AG09309 (cell line): Measurements from ENCODE around the gene RHBDD1.

Source experiments
- DNase-seq: peaks from one replicate; pipeline ENCODE4 v3.0.0-alpha.2; 2010; ENCODE audit warnings: low read depth
- H3K4me3 ChIP-seq: 2 replicates; pipeline ENCODE4 v1.5.1; 2011; ENCODE audit warnings: mild to moderate bottlenecking, low read depth, low read length, moderate library complexity; ENCODE audit not compliant: control insufficient read depth
- TF ChIP-seq, protein P1 (sequence below): IDR thresholded peaks from 2 replicates; pipeline ENCODE4 v1.5.1; 2011; ENCODE audit warnings: mild to moderate bottlenecking, low read depth, low read length, inconsistent platforms; ENCODE audit not compliant: insufficient read depth, control insufficient read depth; ENCODE audit errors: missing control alignments

Gene RHBDD1

DNA sequence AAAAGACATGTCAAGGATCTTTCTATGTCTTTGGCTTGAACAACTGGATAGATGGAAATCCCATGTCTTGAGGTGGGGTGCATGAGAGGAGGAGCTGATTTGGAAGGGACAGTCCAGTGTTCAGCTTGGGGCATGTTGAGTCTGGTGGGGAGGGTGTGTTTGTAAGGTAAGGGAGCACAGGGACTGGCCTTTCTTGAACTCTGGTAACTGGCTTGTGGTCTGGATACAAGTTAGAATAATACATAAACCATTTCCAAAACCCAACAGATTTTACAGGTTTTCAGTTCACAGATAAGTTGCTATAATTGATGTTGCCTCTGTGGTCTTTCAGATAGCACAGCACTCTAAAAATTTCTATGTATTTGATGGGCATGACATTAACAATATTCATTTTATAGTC is 24.2 kb downstream of the RHBDD1 start:
- H3K4me3 ChIP-seq, result no peak overlapping the region
- no peak for DNase-seq
- TF ChIP-seq, protein P1, sequence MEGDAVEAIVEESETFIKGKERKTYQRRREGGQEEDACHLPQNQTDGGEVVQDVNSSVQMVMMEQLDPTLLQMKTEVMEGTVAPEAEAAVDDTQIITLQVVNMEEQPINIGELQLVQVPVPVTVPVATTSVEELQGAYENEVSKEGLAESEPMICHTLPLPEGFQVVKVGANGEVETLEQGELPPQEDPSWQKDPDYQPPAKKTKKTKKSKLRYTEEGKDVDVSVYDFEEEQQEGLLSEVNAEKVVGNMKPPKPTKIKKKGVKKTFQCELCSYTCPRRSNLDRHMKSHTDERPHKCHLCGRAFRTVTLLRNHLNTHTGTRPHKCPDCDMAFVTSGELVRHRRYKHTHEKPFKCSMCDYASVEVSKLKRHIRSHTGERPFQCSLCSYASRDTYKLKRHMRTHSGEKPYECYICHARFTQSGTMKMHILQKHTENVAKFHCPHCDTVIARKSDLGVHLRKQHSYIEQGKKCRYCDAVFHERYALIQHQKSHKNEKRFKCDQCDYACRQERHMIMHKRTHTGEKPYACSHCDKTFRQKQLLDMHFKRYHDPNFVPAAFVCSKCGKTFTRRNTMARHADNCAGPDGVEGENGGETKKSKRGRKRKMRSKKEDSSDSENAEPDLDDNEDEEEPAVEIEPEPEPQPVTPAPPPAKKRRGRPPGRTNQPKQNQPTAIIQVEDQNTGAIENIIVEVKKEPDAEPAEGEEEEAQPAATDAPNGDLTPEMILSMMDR, result no peak

DNA sequence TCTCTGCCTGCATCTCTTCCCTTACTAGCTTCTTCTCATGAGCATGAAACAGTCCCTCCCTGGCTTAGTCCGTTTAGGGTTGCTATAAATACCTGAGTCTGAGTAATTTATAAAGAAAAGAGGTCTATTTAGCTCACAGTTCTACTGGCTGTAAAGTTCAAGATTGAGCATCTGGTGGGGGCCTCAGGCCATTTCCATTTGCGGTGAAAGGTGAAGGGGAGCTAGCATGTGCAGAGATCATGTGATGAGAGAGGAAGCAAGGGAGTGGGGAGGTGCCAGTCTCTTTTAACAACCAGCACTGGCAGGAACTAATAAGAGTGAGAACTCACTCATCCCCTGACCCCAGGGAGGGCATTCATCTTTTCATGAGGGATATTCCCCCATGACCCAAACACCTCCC is 26.8 kb downstream of the RHBDD1 start:
- TF ChIP-seq, protein P1, result no peak
- no peak overlapping the region for H3K4me3 ChIP-seq
- DNase-seq, result no peak

DNA sequence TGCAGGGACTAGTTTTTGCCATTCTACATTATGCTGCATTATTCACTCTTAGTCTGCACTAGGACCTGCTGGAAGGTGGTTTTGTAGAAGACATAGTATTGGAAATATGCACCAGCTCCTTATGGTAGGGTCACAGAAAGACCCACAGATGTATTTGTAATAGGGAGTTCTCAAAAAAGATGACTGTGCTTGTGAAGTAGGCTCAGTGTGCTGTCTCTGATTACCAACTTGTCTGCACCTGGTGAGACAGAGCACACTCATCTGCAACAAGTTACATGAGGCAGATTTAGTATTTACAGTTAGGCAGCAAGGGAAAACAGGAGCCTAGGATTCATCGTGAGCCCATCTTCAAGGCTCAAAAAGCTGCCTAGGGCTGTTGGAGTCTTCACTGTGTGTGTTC is 29.4 kb downstream of the RHBDD1 start:
- no peak for DNase-seq
- no peak overlapping the region for H3K4me3 ChIP-seq
- TF ChIP-seq, protein P1, result no peak

DNA sequence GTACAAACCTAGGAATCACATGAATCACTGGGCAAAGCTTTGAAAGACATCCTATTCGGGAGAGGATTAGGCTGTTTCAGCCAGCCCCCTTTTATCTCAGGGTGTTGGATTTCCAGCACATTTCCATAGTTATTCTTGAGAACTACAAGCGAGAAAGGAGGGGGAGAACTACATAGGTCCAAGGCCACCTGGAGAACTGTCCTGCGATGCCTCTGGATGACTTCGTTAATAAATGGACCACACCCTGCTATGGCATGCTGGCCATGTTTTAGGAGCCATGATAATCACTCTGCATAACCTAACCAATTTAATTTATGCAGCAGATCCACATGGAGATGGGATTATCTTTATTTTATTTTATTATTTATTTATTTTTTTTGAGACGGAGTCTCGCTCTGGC is 29.9 kb downstream of the RHBDD1 start:
- DNase-seq, result no peak
- TF ChIP-seq, protein P1, result no peak
- no peak overlapping the region for H3K4me3 ChIP-seq

DNA sequence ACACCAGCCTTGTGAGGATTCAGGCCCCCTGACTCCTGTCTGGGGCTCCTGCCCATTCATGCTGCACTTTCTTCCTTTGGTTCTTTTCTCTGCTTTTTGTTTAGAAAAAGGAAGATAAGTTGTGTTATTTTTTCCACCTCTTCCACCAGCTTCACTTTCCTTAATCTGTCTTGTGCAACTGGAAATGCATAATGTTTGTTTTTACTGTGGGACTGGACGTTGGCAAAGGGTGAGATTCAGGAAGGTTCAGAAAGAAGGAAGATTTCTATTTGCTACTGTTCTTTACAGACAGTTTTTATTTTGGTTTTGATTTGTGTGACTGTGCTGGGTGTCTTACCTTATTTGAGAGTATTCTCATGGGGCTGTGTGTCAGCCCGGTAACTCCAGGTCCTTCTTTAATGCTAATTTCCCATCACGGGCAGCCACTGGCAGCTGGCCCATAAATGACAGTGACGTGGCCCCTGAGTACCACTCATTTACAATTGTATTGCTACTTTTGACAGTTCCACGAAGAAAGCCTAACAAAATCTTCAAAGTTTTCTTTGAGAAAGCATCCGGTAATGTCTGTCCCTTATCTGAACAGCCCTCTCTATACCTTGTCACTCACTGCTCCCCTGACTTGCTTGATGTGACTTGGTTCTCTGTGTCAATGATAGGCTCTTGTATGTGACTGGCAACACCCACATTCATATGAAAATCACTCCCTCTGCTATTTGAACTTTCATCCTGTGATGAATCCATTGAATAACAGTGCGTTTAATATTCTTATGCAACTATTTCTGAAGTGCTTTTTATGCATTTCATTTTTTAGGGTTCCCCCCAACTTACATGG is 32.7 kb downstream of the RHBDD1 start:
- TF ChIP-seq, protein P1, result no peak
- no peak overlapping the region for H3K4me3 ChIP-seq
- no peak for DNase-seq

DNA sequence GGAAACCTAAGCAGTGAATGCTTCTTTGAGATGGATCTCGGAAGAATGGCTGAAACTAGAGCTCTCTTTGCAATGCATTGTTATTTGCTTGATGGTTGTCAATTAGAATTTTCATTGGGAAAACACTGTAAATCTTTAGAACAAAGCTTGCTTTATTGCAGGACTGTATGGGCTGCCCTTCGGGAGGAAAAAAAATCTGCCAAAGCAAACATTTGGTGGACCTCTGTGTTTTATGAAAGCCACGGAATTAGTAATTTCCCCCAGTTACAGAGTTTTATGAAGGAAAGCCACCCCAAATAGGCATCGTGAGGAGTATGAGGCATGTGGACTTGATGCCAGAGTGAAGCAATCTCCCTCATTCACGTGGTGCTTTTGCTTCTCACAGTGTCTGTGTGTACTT is 33.5 kb downstream of the RHBDD1 start:
- peak; percentile 46 for DNase-seq
- H3K4me3 ChIP-seq, result no peak overlapping the region
- TF ChIP-seq, protein P1, result no peak
